ENCODE measurements around the gene PIM2.
A peak's percentile ranks its signal among the peaks of the same experiment; 100 is the strongest.

PIM2 gene

GRCh38 chrX:48934581-48935300 lies 15.9 kb upstream of the PIM2 start:
- DNase-seq = peak; percentile 33

- peak; percentile 41 for DNase-seq
Observed at GRCh38 chrX:48933757-48934156, 14.9 kb upstream of the PIM2 start.

- no peak for DNase-seq
Observed at GRCh38 chrX:48927736-48928382, 9.0 kb upstream of the PIM2 start.

GRCh38 chrX:48927123-48927522 lies 8.3 kb upstream of the PIM2 start:
- no peak for DNase-seq

- no peak for DNase-seq
Observed at GRCh38 chrX:48924270-48924669, 5.4 kb upstream of the PIM2 start.

- DNase-seq = no peak
Observed at GRCh38 chrX:48923771-48924170, 4.9 kb upstream of the PIM2 start.

GRCh38 chrX:48920718-48921104 lies 1.9 kb upstream of the PIM2 start:
- no peak for DNase-seq

- DNase-seq = peak; percentile 51
Observed at GRCh38 chrX:48919947-48920717, 1.3 kb upstream of the PIM2 start.

- DNase-seq = peak; percentile 54
Observed at GRCh38 chrX:48919360-48919841, 577 bp upstream of the PIM2 start.

- DNase-seq = no peak
Observed at GRCh38 chrX:48918301-48918642, 552 bp downstream of the PIM2 start.

- DNase-seq = peak; percentile 87
Observed at GRCh38 chrX:48917139-48918001, 1.5 kb downstream of the PIM2 start.

GRCh38 chrX:48914593-48915493 lies 4.0 kb downstream of the PIM2 start:
- DNase-seq = no peak

GRCh38 chrX:48913605-48914366 lies 5.0 kb downstream of the PIM2 start:
- no peak for DNase-seq

- DNase-seq = peak; percentile 93
Observed at GRCh38 chrX:48911412-48912182, 7.2 kb downstream of the PIM2 start, which contains the start of gene SLC35A2. TSS of gene SLC35A2 (minus strand) at chrX:48911646. CDS start at chrX:48911636, 10 bp downstream.

- no peak for DNase-seq
Observed at GRCh38 chrX:48910926-48911411, 7.9 kb downstream of the PIM2 start.

- DNase-seq = no peak
Observed at GRCh38 chrX:48909703-48910294, 9.0 kb downstream of the PIM2 start.

- no peak for DNase-seq
Observed at GRCh38 chrX:48908600-48908999, 10.2 kb downstream of the PIM2 start.

- no peak for DNase-seq
Observed at GRCh38 chrX:48905090-48905790, 13.6 kb downstream of the PIM2 start.

GRCh38 chrX:48904626-48905025 lies 14.2 kb downstream of the PIM2 start:
- DNase-seq = no peak

All from stimulated activated CD8-positive, alpha-beta memory T cell treated with anti-CD3 and anti-CD28 coated beads, Interleukin-4, amount 100 ng/mL, for 48 hours (primary cell).